HG02840 (cell line): ENCODE measurements around the gene SLC16A8.
"Not testable (repeated sequence)": the region's sequence is repeated elsewhere in the genome, so short reads cannot be mapped to it uniquely, and the experiment has no call there.

Experiments
- ATAC-seq: cut with Tn5 transposase; IDR thresholded peaks from one replicate; pipeline ENCODE4 v1.9.1; 2021; ENCODE audit warnings: mild to moderate bottlenecking, moderate library complexity, moderate number of reproducible peaks; ENCODE audit not compliant: unreplicated experiment, low FRiP score

SLC16A8 gene

GRCh38 chr22:38088629-38089473, 4.9 kb upstream of the SLC16A8 start:
- no peak for ATAC-seq

- no peak for ATAC-seq
These were observed 3.9 kb upstream of the SLC16A8 start for GRCh38 chr22:38087855-38088254.

GRCh38 chr22:38086942-38087341, 3.0 kb upstream of the SLC16A8 start:
- no peak for ATAC-seq

- no peak for ATAC-seq
These were observed 2.2 kb upstream of the SLC16A8 start for GRCh38 chr22:38086001-38086845.

- ATAC-seq = no peak
These were observed 1.5 kb upstream of the SLC16A8 start for GRCh38 chr22:38085501-38085900.

- no peak for ATAC-seq
These were observed 1.1 kb upstream of the SLC16A8 start for GRCh38 chr22:38085056-38085455.

GRCh38 chr22:38082986-38083710, 836 bp downstream of the SLC16A8 start:
- no peak for ATAC-seq

GRCh38 chr22:38081941-38082828, 1.8 kb downstream of the SLC16A8 start:
- ATAC-seq = no peak

GRCh38 chr22:38081636-38081940, 2.4 kb downstream of the SLC16A8 start:
- ATAC-seq = no peak

GRCh38 chr22:38080850-38081635, 2.9 kb downstream of the SLC16A8 start:
- no peak for ATAC-seq

- no peak for ATAC-seq
These were observed 3.5 kb downstream of the SLC16A8 start for GRCh38 chr22:38080474-38080849.

- ATAC-seq = no peak
These were observed 4.2 kb downstream of the SLC16A8 start for GRCh38 chr22:38079804-38080203.

GRCh38 chr22:38079208-38079607, 4.8 kb downstream of the SLC16A8 start:
- ATAC-seq = not testable (repeated sequence)

- no peak for ATAC-seq
These were observed 5.7 kb downstream of the SLC16A8 start for GRCh38 chr22:38078046-38078840.

- no peak for ATAC-seq
These were observed 6.4 kb downstream of the SLC16A8 start for GRCh38 chr22:38077595-38077994.

- no peak for ATAC-seq
These were observed 6.9 kb downstream of the SLC16A8 start for GRCh38 chr22:38077096-38077495.

- ATAC-seq = no peak
These were observed 8.0 kb downstream of the SLC16A8 start for GRCh38 chr22:38075961-38076360.

GRCh38 chr22:38075105-38075825, 8.7 kb downstream of the SLC16A8 start:
- ATAC-seq = no peak
